Measurements from ENCODE around the gene DISC1.
"Not testable (repeated sequence)": the region's sequence is repeated elsewhere in the genome, so short reads cannot be mapped to it uniquely, and the experiment has no call there.

DISC1 gene

DNA sequence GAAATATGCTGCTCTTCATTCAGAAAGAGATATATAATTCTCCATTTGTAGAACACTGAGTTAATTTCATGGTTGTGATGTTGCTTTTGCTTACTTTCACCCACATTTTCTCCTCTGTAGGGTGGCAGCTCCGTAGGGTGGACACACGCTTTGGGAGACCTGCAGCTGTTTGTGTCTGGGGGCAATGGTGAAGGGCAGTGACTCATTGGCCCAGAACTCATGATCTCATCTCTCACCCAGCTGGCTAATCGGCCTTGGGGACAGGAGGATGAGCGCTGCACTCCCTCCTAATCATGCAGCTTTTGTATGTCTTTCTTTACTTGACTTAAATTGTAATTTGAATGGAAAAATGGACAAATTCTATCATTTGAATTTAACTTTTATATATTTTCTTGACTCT is 9.6 kb downstream of the DISC1 start:
- DNase-seq (ENCODE audit: low spot score) = no peak

- DNase-seq (ENCODE audit: low spot score) = not testable (repeated sequence)
These were observed 10.3 kb downstream of the DISC1 start for GRCh38 chr1:231636922-231637321.

GRCh38 chr1:231638647-231639046 is 12.1 kb downstream of the DISC1 start:
- no peak for DNase-seq (ENCODE audit: low spot score)

GRCh38 chr1:231639819-231640218 is 13.2 kb downstream of the DISC1 start:
- no peak for DNase-seq (ENCODE audit: low spot score)

- not testable (repeated sequence) for DNase-seq (ENCODE audit: low spot score)
These were observed 14.9 kb downstream of the DISC1 start for GRCh38 chr1:231641444-231641843.

GRCh38 chr1:231642061-231642460 is 15.5 kb downstream of the DISC1 start:
- not testable (repeated sequence) for DNase-seq (ENCODE audit: low spot score)

DNA sequence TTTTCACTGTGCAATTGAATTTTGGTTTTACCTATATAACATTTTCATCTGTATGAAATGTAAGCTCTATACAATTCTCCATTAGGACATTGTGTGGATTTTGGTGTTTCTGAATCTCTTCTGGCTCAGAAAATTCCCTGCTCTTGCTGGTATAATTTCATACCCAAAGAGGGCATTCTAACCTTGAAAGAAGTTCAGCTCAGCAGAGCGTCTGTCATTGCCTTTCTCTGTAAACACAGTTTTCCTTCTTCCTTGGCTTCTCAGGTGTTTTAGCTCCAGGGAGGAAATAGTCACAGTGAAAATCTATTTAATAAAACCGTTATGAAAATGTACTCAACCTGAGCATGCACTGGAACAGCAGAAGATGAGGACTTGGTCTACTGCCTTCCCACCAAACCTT is 16.0 kb downstream of the DISC1 start:
- no peak for DNase-seq (ENCODE audit: low spot score)

GRCh38 chr1:231643071-231643934 is 16.7 kb downstream of the DISC1 start:
- no peak for DNase-seq (ENCODE audit: low spot score)

DNA sequence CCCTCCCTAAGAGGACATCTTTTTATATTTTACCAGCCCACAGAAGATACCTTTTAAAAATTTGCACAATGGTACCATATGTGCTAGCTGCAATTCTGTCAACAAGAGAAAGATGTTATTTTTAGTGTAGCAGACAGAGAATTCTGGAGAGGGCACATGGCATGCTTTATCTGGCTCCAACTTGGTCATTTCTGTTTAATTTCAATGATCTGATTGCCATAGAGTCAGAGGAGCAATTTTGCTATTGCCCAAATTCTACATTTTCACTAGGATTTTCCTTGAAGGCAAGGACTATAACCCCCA is 17.3 kb downstream of the DISC1 start:
- no peak for DNase-seq (ENCODE audit: low spot score)

DNA sequence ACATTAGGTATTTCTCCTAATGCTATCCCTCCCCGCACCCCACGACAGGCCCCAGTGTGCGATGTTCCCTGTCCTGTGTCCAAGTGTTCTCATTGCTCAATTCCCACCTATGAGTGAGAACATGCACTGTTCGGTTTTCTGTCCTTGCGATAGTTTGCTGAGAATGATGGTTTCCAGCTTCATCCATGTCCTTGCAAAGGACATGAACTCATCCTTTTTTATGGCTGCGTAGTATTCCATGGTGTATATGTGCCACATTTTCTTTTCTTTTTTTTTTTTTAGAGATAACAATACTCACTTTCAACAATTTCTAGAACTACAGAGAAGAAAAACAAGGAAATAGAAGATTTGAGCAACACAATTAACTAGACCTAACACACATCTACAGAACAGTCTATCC is 19.0 kb downstream of the DISC1 start:
- DNase-seq (ENCODE audit: low spot score) = not testable (repeated sequence)

DNA sequence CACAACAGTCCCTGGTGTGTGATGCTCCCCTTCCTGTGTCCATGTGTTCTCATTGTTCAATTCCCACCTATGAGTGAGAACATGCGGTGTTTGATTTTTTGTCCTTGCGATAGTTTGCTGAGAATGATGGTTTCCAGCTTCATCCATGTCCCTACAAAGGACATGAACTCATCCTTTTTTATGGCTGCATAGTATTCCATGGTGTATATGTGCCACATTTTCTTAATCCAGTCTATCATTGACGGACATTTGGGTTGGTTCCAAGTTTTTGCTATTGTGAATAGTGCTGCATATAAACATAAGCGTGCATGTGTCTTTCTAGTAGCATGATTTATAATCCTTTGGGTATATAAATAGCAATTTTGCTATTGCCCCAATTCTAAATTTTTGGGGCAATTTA is 19.6 kb downstream of the DISC1 start:
- not testable (repeated sequence) for DNase-seq (ENCODE audit: low spot score)

- DNase-seq (ENCODE audit: low spot score) = not testable (repeated sequence)
These were observed 25.2 kb downstream of the DISC1 start for GRCh38 chr1:231651621-231652260.

DNA sequence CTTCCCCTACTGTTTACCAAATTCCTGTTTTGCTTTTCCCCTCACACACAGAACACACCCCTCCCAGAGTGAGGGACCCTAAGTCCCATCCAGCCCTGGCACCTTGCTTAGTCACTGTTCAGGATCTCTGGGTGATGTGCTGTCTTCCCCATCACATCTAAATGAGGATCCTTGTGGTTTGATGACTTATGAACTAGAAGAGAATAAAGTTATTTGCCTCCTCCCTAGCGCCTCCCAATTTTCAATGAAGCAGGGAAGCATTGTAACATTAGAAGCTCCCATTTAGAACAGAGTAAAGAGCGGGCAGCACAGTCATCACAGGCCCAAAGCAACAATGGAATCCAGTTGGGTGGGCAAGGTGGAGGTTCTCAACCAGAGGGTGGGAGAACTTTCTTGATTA is 27.0 kb downstream of the DISC1 start:
- DNase-seq (ENCODE audit: low spot score) = no peak

GRCh38 chr1:231656741-231657140 is 30.2 kb downstream of the DISC1 start:
- DNase-seq (ENCODE audit: low spot score) = no peak

DNA sequence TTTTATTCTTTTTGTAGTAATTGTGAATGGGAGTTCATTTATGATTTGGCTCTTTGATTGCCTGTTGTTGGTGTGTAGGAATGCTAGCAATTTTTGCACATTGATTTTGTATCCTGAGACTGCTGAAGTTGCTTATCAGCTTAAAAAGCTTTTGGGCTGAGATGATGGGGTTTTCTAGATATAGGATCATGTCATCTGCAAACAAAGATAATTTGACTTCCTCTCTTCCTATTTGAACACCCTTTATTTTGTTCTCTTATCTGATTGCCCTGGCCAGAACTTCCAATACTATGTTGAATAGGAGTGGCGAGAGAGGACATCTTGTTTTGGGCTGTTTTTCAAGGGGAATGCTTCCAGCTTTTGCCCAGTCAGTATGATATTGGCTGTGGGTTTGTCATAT is 31.6 kb downstream of the DISC1 start:
- not testable (repeated sequence) for DNase-seq (ENCODE audit: low spot score)

- no peak for DNase-seq (ENCODE audit: low spot score)
These were observed 33.6 kb downstream of the DISC1 start for GRCh38 chr1:231660198-231660597.

DNA sequence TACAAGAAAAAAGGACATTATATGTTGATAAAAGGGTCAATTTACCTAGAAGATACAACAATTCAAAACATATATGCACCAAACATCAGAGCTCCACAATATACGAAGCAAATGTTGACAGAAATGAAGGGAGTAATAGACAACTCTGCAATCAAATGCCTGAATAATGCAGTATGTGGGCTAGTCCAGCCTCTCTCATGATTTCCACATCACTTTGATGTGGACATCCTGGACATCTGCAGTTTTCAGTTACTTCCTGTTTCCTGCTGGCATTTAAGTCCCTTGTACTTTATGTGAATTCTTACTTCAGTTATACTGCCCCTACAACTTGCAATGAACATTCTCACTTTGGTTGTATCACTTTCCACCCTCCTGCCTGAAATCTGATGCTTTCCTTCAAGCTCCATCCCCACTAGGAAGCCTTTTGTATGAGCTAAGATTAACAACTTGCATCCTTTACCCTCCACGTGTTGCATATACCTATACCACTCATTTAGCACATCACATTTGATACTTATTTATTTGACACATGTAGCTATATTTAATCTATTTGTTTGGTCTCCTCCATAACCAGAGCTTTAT is 36.7 kb downstream of the DISC1 start:
- no peak for DNase-seq (ENCODE audit: low spot score)

GRCh38 chr1:231665101-231665500 is 38.5 kb downstream of the DISC1 start:
- no peak for DNase-seq (ENCODE audit: low spot score)

GRCh38 chr1:231665726-231666125 is 39.1 kb downstream of the DISC1 start:
- no peak for DNase-seq (ENCODE audit: low spot score)

- no peak for DNase-seq (ENCODE audit: low spot score)
These were observed 39.8 kb downstream of the DISC1 start for GRCh38 chr1:231666220-231666936.

GRCh38 chr1:231666937-231667608 is 40.5 kb downstream of the DISC1 start:
- DNase-seq (ENCODE audit: low spot score) = no peak

DNA sequence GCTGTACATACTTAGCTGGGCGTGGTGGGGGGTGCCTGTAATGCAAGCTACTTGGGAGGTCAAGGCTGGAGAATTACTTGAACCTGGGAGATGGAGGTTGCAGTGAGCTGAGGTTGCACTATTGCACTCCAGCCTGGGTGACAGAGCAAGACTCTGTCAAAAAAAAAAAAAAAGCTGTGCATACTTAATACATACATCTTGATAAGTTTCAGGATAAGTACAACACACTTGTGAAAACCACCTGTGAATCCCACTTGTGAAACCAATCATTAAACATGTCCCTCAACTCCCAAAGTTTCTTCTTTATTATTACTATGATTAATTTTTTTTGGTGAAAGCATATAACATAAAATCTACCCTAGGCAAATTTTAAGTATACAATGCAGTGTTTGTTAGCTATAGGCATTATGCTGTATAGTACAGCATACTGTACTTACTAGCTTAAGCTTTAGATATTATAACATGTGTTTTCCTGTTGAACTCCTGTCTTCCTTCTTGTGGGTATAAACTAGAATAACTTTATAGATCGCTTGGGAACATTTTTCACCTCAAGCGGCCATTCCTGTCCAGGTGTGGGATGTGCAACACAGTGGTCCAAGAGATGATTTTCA is 41.4 kb downstream of the DISC1 start:
- DNase-seq (ENCODE audit: low spot score) = no peak
